DOHH2 (cell line): ENCODE data around the gene EFNA5.

Experiments used
- H3F3A ChIP-seq: fragments of 200-600 bp; sonication (generic), shearing (Covaris generic); 2 replicates; pipeline ENCODE4 v1.6.0; 2016; ENCODE audit warnings: antibody characterized with exemption, mild to moderate bottlenecking; ENCODE audit not compliant: control insufficient read depth, insufficient read depth
- H3K27ac ChIP-seq: fragments of 200-600 bp; sonication (generic); 2 replicates; pipeline ENCODE4 v1.5.1; 2014; ENCODE audit warnings: low read depth, mild to moderate bottlenecking, low read length, moderate library complexity
- H3K27me3 ChIP-seq: fragments of 200-600 bp; sonication (generic); 2 replicates; pipeline ENCODE4 v1.6.1; 2014; ENCODE audit warnings: mild to moderate bottlenecking, low read length, mixed read lengths; ENCODE audit not compliant: control insufficient read depth
- H3K36me3 ChIP-seq: fragments of 200-600 bp; sonication (generic); 2 replicates; pipeline ENCODE4 v1.6.1; 2014; ENCODE audit warnings: mild to moderate bottlenecking, low read length, moderate library complexity, mixed read lengths; ENCODE audit not compliant: control insufficient read depth
- H3K4me1 ChIP-seq: fragments of 200-600 bp; sonication (generic); 2 replicates; pipeline ENCODE4 v1.6.1; 2014; ENCODE audit warnings: mild to moderate bottlenecking, low read length, mixed read lengths; ENCODE audit not compliant: control insufficient read depth
- H3K4me2 ChIP-seq: fragments of 200-600 bp; sonication (generic); 2 replicates; pipeline ENCODE4 v1.6.0; 2014; ENCODE audit warnings: mild to moderate bottlenecking, low read length, moderate library complexity
- H3K4me3 ChIP-seq: fragments of 200-600 bp; sonication (generic); 2 replicates; pipeline ENCODE4 v1.5.1; 2014; ENCODE audit warnings: mild to moderate bottlenecking, low read length, mixed read lengths
- H3K79me2 ChIP-seq: fragments of 200-600 bp; sonication (generic); 2 replicates; pipeline ENCODE4 v1.6.1; 2014; ENCODE audit warnings: mild to moderate bottlenecking, low read length, mixed read lengths; ENCODE audit not compliant: control insufficient read depth
- H3K9me2 ChIP-seq: fragments of 200-600 bp; sonication (generic); replicated peaks from 2 replicates; pipeline ENCODE4 v1.6.1; 2014; ENCODE audit warnings: mild to moderate bottlenecking, low read length, mixed read lengths; ENCODE audit not compliant: control insufficient read depth
- H3K9me3 ChIP-seq: fragments of 200-600 bp; sonication (generic); 2 replicates; pipeline ENCODE4 v1.6.1; 2014; ENCODE audit warnings: antibody characterized with exemption, low read length, mixed read lengths; ENCODE audit not compliant: control insufficient read depth, insufficient read depth
- H4K20me1 ChIP-seq: fragments of 200-600 bp; sonication (generic); 2 replicates; pipeline ENCODE4 v1.6.0; 2014; ENCODE audit warnings: low read depth, mild to moderate bottlenecking, antibody characterized with exemption, low read length, moderate library complexity; ENCODE audit not compliant: control insufficient read depth, insufficient read depth
- CTCF ChIP-seq: fragments of 200-600 bp; sonication (generic); IDR thresholded peaks from one replicate; pipeline ENCODE4 v1.5.1; 2014; ENCODE audit warnings: antibody characterized with exemption, mild to moderate bottlenecking, low read depth, low read length; ENCODE audit not compliant: poor library complexity, severe bottlenecking
- EZH2phosphoT487 ChIP-seq: fragments of 200-600 bp; sonication (generic); IDR thresholded peaks from 2 replicates; pipeline ENCODE4 v1.6.1; 2017; ENCODE audit warnings: borderline replicate concordance, mild to moderate bottlenecking, antibody characterized with exemption, low read length, moderate library complexity, mixed read lengths

EFNA5 gene

GRCh38 chr5:107393851-107394250 lies 276.9 kb downstream of the EFNA5 start:
- H3K4me2 ChIP-seq, result no peak overlapping the region
- TF ChIP-seq CTCF, result no peak
- TF ChIP-seq EZH2phosphoT487, result no peak
- H3K9me2 ChIP-seq, result no peaks in the 10 kb centered on the region
- peaks cover 7% of the 10 kb centered on the region; the same call in 1 of the 2 replicates for H3K27me3 ChIP-seq
- no peaks in the 10 kb centered on the region for H3K9me3 ChIP-seq
- H4K20me1 ChIP-seq, result no peaks in the 10 kb centered on the region
- no peaks in the 10 kb centered on the region for H3K36me3 ChIP-seq
- H3K27ac ChIP-seq, result no peak overlapping the region
- no peaks in the 10 kb centered on the region for H3K79me2 ChIP-seq
- 0 out of 2 replicates have a peak, but pooled peaks cover under 1% of the 10 kb centered on the region for H3F3A ChIP-seq
- no peak overlapping the region for H3K4me3 ChIP-seq
- peaks cover 12% of the 10 kb centered on the region for H3K4me1 ChIP-seq

- H3K36me3 ChIP-seq, result no peaks in the 10 kb centered on the region
- no peaks in the 10 kb centered on the region for H3K9me2 ChIP-seq
- TF ChIP-seq CTCF, result no peak
- no peak for TF ChIP-seq EZH2phosphoT487
- no peak overlapping the region for H3K4me3 ChIP-seq
- H3F3A ChIP-seq, result 0 out of 2 replicates have a peak, but pooled peaks cover 4% of the 10 kb centered on the region
- peaks cover 10% of the 10 kb centered on the region; the same call in 1 of the 2 replicates for H3K27me3 ChIP-seq
- peaks cover 33% of the 10 kb centered on the region for H3K4me1 ChIP-seq
- no peak overlapping the region for H3K27ac ChIP-seq
- H4K20me1 ChIP-seq, result no peaks in the 10 kb centered on the region
- H3K9me3 ChIP-seq, result no peaks in the 10 kb centered on the region
- H3K4me2 ChIP-seq, result no peak overlapping the region
- no peaks in the 10 kb centered on the region for H3K79me2 ChIP-seq
Measured at GRCh38 chr5:107391787-107392186, 278.9 kb downstream of the EFNA5 start.

GRCh38 chr5:107389775-107390148 lies 281.0 kb downstream of the EFNA5 start:
- Histone ChIP-seq H3K4me1 (peaks cover 33% of the 10 kb centered on the region), H3K4me2 (peak overlapping the region; percentile 82), H3F3A (0 out of 2 replicates have a peak, but pooled peaks cover 4% of the 10 kb centered on the region), H3K36me3 (no peaks in the 10 kb centered on the region), H3K27me3 (peaks cover 14% of the 10 kb centered on the region), H3K9me2 (no peaks in the 10 kb centered on the region), H3K79me2 (no peaks in the 10 kb centered on the region), H3K9me3 (no peaks in the 10 kb centered on the region), H3K27ac (0 out of 2 replicates have a peak overlapping the region, but pooled peaks have one; percentile 43), H3K4me3 (peak overlapping the region; percentile 57), H4K20me1 (no peaks in the 10 kb centered on the region)
- TF ChIP-seq CTCF, result no peak
- no peak for TF ChIP-seq EZH2phosphoT487
